Mucosa of descending colon (tissue), 3 donors: ENCODE data around the gene FPGS. TPM values are rescaled to one million over a fixed set of nuclear protein-coding genes. Genes with fewer than 3 reads are reported as not detected.
"Not testable (repeated sequence)": the region's sequence is repeated elsewhere in the genome, so short reads cannot be mapped to it uniquely, and the experiment has no call there.

Source experiments
- ATAC-seq: fragments of 200-7000 bp; cut with Tn5 transposase; one replicate; pipeline ENCODE4 v1.9.1; 2020; ENCODE audit warnings: mild to moderate bottlenecking, moderate library complexity
- DNase-seq, 3 donors: peaks; one replicate each; pipeline ENCODE4 v3.0.0-alpha.2; 2020
- H3K36me3 ChIP-seq: fragments of 200-600 bp; one replicate; pipeline ENCODE4 v1.8.0; 2021; ENCODE audit warnings: low read depth, mild to moderate bottlenecking
- H3K4me1 ChIP-seq: fragments of 200-600 bp; one replicate; pipeline ENCODE4 v1.8.0; 2021; ENCODE audit warnings: low read depth, mild to moderate bottlenecking
- H3K4me3 ChIP-seq: fragments of 200-600 bp; one replicate; pipeline ENCODE4 v1.8.0; 2021; ENCODE audit warnings: mild to moderate bottlenecking
- H3K9me3 ChIP-seq: fragments of 200-600 bp; one replicate; pipeline ENCODE4 v1.8.0; 2021; ENCODE audit warnings: mild to moderate bottlenecking
- CTCF ChIP-seq: fragments of 200-600 bp; IDR thresholded peaks from one replicate; pipeline ENCODE4 v1.8.0; 2022; ENCODE audit warnings: antibody characterized with exemption, mild to moderate bottlenecking
- intact Hi-C, 2 donors: fragments of 100-400 bp; cut with DNase I in 1 of 2; cut with micrococcal nuclease in 1 of 2; formaldehyde crosslinking; loops; one replicate each; pipeline versions ENCODE4 v1.11.0 to v1.11.1; 2022; cut with DNase I, micrococcal nuclease
- total RNA-seq, 3 donors: library from RNA; stranded (reverse); fragmentation: NEBNext Ultra II Directional in 2 of 3; extraction: Animal tissue kit (Norgen Biotek cat#: 25700) in 2 of 3; gene quantifications; one replicate each; pipeline versions ENCODE4 v1.2.1 to v1.2.4, GENCODE V29; 2021 to 2023
- donor health status: DM: no; HTN: no; CAD: no; lungs with moderate emphysema.
- donor health status: DM: no; HTN: no; CAD: no.
- donor health status: DM: no; HTN: yes; CAD: no.

Gene FPGS
- total RNA-seq, 3 donors from 2014 or later: 41.0 to 46.5 (median 41.3) TPM

DNA sequence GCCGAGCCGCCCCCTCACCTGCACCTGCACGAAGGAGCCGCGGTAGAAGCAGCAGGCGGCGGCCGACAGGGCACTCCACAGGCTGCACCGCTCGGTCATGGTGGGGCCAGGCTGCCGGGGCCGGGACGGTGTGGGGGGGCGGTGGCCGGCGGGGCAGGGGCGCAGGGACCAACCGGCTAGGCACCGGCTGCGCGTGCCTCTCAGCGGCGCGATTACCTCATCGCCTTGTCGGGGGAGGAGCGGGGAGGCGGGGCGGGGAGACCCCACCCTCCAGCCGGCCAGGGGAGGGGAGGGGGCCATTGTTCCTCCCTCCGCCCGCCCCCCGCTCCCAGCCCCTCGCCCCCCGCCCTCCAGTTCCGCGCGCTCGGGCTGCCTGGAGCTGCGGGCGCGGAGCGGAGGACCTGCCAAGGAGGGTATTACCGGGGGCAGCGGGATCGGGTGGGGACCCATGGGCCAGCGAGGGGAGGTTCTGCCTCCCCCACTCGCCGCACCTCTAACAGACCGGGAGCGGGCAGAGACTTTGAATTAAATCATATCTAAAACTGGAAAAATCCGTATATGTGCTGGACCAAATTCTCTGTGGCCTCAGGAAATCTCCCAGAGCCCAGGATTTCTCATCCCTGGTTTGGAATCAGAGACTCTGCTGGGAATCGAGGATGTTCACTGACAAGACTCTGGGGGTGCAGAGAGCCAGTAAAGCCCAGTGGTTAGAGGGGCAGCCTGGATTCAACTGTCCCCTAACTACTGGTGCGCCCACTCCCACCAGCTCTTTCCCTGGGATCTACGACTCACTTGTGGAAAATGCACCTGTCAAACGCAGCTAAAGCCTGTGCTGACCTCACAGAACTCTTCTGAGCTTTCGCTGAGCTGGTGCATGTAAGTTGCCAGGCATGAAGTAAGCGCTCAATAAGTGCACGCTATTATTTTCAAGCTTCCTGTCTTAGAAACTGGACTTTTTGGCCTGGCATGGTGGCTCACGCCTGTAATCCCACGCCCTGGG is 47.3 kb upstream of the FPGS start:
- no peaks in the 10 kb centered on the region for H3K36me3 ChIP-seq
- DNase-seq (no peak), ATAC-seq (no peak)
- H3K4me3 ChIP-seq: no peak overlapping the region
- H3K4me1 ChIP-seq: no peaks in the 10 kb centered on the region
- TF ChIP-seq CTCF: no peak
- H3K9me3 ChIP-seq: no peaks in the 10 kb centered on the region
- intact Hi-C loops: no loop called here

DNA sequence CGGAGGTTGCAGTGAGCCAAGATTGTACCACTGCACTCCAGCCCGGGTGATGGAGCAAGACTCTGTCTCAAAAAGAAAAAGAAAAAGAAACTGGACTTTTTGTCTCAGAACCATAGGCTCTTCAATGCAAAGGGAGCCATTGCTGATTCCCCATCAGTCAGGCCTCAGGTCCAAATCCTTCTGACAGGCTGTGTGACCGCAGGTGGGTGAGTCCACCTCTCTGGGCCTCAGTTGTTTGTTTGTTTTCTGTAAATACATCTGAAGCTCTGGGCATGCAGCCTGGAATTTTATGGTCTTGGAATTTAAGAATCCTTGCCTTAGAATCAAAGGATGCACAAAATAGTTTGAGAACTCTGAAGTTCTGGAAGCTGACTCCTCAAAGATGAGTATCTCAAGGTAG is 46.4 kb upstream of the FPGS start:
- TF ChIP-seq CTCF: no peak
- no peaks in the 10 kb centered on the region for H3K36me3 ChIP-seq
- H3K4me3 ChIP-seq: no peak overlapping the region
- H3K9me3 ChIP-seq: no peaks in the 10 kb centered on the region
- ATAC-seq (no peak), DNase-seq (no peak)
- no peaks in the 10 kb centered on the region for H3K4me1 ChIP-seq
- intact Hi-C loops: no loop called here

DNA sequence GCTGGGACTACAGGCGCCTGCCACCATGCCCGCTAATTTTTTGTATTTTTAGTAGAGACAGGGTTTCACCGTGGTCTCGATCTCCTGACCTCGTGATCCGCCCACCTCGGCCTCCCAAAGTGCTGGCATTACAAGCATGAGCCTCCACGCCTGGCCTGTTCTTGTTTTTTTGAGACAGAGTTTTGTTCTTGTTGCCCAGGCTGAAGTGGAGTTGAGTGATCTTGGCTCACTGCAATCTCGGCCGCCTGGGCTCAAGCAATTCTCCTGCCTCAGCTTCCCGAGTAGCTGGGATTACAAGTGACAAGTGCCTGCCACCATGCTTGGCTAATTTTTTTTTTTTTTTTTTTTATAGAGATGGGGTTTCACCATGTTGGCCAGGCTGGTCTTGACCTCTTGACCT is 45.9 kb upstream of the FPGS start:
- ATAC-seq, H3K9me3 ChIP-seq, DNase-seq, H3K4me3 ChIP-seq, H3K4me1 ChIP-seq, intact Hi-C loops, H3K36me3 ChIP-seq: not testable (repeated sequence)

DNA sequence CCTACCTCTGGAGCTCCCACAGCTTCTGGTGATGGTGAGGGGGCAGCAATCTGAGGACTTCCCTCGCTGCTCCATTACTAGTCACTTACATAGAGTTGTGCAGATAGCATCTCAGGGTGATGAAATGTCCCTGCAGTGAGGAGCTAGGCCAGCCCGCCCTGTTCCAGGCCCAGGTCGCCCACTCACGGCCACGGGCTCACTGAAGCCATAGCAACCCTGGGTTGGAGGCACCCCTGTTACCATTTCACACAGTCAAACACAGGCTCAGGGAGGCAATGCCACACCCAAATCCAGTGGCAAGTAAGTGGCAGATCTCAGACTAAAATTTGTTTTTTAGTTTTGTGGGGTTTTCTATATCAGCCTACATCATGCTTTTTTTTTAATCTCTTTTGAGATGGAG is 43.8 kb upstream of the FPGS start:
- Histone ChIP-seq H3K9me3 (no peaks in the 10 kb centered on the region), H3K36me3 (no peaks in the 10 kb centered on the region), H3K4me3 (no peak overlapping the region), H3K4me1 (no peaks in the 10 kb centered on the region)
- ATAC-seq: no peak
- TF ChIP-seq CTCF: no peak
- intact Hi-C loops: no loop called here
- no peak for DNase-seq

- DNase-seq (no peak), ATAC-seq (no peak)
- H3K36me3 ChIP-seq: no peaks in the 10 kb centered on the region
- no peaks in the 10 kb centered on the region for H3K9me3 ChIP-seq
- intact Hi-C loops: no loop called here
- no peak overlapping the region for H3K4me3 ChIP-seq
- TF ChIP-seq CTCF: no peak
- no peaks in the 10 kb centered on the region for H3K4me1 ChIP-seq
These were observed 41.6 kb upstream of the FPGS start for GRCh38 chr9:127761061-127761460.

- DNase-seq: no peak
- no peak for ATAC-seq
- no peak overlapping the region for H3K4me3 ChIP-seq
- no peaks in the 10 kb centered on the region for H3K9me3 ChIP-seq
- H3K36me3 ChIP-seq: no peaks in the 10 kb centered on the region
- no peak for TF ChIP-seq CTCF
- no peaks in the 10 kb centered on the region for H3K4me1 ChIP-seq
- intact Hi-C loops: no loop called here
These were observed 41.2 kb upstream of the FPGS start for GRCh38 chr9:127761491-127761956.
